Heart right ventricle (tissue), 16 donors: ENCODE data around the gene KLHL35. TPM values are rescaled to one million over a fixed set of nuclear protein-coding genes. Genes with fewer than 3 reads are reported as not detected.

Experiments used
- ATAC-seq, 8 donors: fragments of 200-7000 bp; cut with Tn5 transposase; one replicate each; pipeline ENCODE4 v1.9.1; 2020; ENCODE audit warnings: mild to moderate bottlenecking in 8 of 8, moderate library complexity in 8 of 8, moderate number of reproducible peaks in 1 of 8
- DNase-seq, 2 donors: peaks; one replicate each; pipeline ENCODE4 v3.0.0-alpha.2; 2020
- H3K27ac ChIP-seq, 10 donors: fragments of 200-600 bp; sonication (generic) in 2 of 10; one replicate each; pipeline versions ENCODE4 v1.5.0 to v1.8.0; 2020 to 2022; ENCODE audit warnings: mild to moderate bottlenecking in 3 of 10
- H3K27me3 ChIP-seq, 7 donors: fragments of 200-600 bp; one replicate each; pipeline ENCODE4 v1.8.0; 2021 to 2022; ENCODE audit warnings: mild to moderate bottlenecking in 2 of 7
- H3K36me3 ChIP-seq, 9 donors: fragments of 200-600 bp; sonication (generic) in 1 of 9; one replicate each; pipeline versions ENCODE4 v1.5.0 to v1.8.0; 2020 to 2022; ENCODE audit warnings: mild to moderate bottlenecking in 2 of 9
- H3K4me1 ChIP-seq, 9 donors: fragments of 200-600 bp; sonication (generic) in 1 of 9; one replicate each; pipeline versions ENCODE4 v1.5.0 to v1.8.0; 2020 to 2022; ENCODE audit warnings: mild to moderate bottlenecking in 4 of 9
- H3K4me3 ChIP-seq, 10 donors: fragments of 200-600 bp; sonication (generic) in 2 of 10; one replicate each; pipeline versions ENCODE4 v1.5.0 to v1.8.0; 2020 to 2022; ENCODE audit warnings: mild to moderate bottlenecking in 7 of 10, moderate library complexity in 2 of 10
- H3K9me3 ChIP-seq, 11 donors: fragments of 200-600 bp in 10 of 11; sonication (generic) in 2 of 11; one replicate each; pipeline versions ENCODE4 v1.5.0 to v1.8.0; 2013 to 2022; ENCODE audit warnings: mild to moderate bottlenecking in 2 of 11, control low read depth in 1 of 11, moderate library complexity in 1 of 11
- CTCF ChIP-seq, 9 donors: fragments of 200-600 bp; sonication (generic) in 2 of 9; IDR thresholded peaks; one replicate each; pipeline versions ENCODE4 v1.5.0 to v1.8.0; 2021 to 2022; ENCODE audit warnings: antibody characterized with exemption in 9 of 9, mild to moderate bottlenecking in 5 of 9, moderate library complexity in 1 of 9
- WGBS, 2 donors: extraction: QIAGEN DNeasy Blood & Tissue Kit; methylation state at CpG; one replicate each; pipeline ENCODE4 v1.1.7; 2013; ENCODE audit warnings: inconsistent platforms in 1 of 2; 5-methylcytosine and 5-hydroxymethylcytosine counted together
- intact Hi-C, 10 donors: fragments of 100-400 bp; cut with DNase I; formaldehyde crosslinking; loops; one replicate each; pipeline versions ENCODE4 v1.11.1 to v1.14.2; 2022
- polyA plus RNA-seq, 2 donors: library from polyadenylated mRNA; stranded (reverse); fragments of 200-250 nt; gene quantifications; one replicate each; pipeline ENCODE4 v1.2.3, GENCODE V29; 2013
- total RNA-seq, 10 donors: library from RNA; stranded (reverse); fragmentation: NEBNext Ultra II Directional in 3 of 10; extraction: Animal tissue kit (Norgen Biotek cat#: 25700) in 3 of 10; gene quantifications; one replicate each; pipeline versions ENCODE4 v1.2.1 to v1.2.4, GENCODE V29; 2021 to 2023
- donor health status: Arrhythmogenic right ventricular cardiomyopathy.
- donor health status: ischemic (EF 13 %, LVEDD 7.1; RV severe dilation, severe dysfunction).
- donor health status: healthy with polysubstance abuse.
- donor health status: DM: no; HTN: yes; CAD: no.
- donor health status: DM: no; HTN: no; CAD: no.
- donor health status: ischemic (EF 25% LVEDD 6.9; RV normal size, moderate dysfunction).
- donor health status: ischemic (EF 25% LVEDD 5.7; RV mildly dilated, moderate dysfunction).
- donor health status: healthy.
- donor health status: DM: yes; HTN: yes; CAD: no.
- donor health status: Ischemic cardiomyopathy.
- donor health status: ischemic (EF 35%, LVEDD 5.7; RV mildly dilated, moderate dysfunction).
- donor health status: nonischemic (EF 11% LVEDD 7.7; RV severe dilation, severe dysfunction).
- donor health status: DM: yes; HTN: yes; CAD: no.
- donor health status: PGD.
- donor health status: ischemic (EF 29% LVEDD 5.4; RV normal size, mild dysfunction).
- donor health status: nonischemic (EF 23%, LVEDD 6.1; RV moderate dilation, normal function).

KLHL35 gene
- total and polyA plus RNA-seq, 12 donors, result 0.20 to 0.81 (median 0.37) TPM; not detected in 2

- intact Hi-C loops, result no loop called here
- Histone ChIP-seq H3K4me1 (peaks cover 3 to 35% (median 12%) of the 10 kb centered on the region in 9 donors), H3K4me3 (peak overlapping the region in 9 of 10 donors; percentile 17 to 50 (median 38)), H3K9me3 (peaks cover 0 to 6% (median 0%) of the 10 kb centered on the region in 11 donors), H3K27me3 (peaks cover 0 to 54% (median 30%) of the 10 kb centered on the region in 7 donors), H3K27ac (peak overlapping the region in 2 of 10 donors; percentile 6 to 13), H3K36me3 (peaks cover 0 to 4% (median 0%) of the 10 kb centered on the region in 9 donors)
- peak; percentile 33 to 69 for DNase-seq
- ATAC-seq, result peak in 7 of 8 donors; percentile 10 to 84 (median 36)
- peak in 1 of 9 donors; percentile 12 for TF ChIP-seq CTCF (IDR thresholded peaks at IDR 0.05)
- WGBS, 2 donors, result 1 to 3% methylated on average over 89 to 134 of the region's 134 CpGs
Observed at GRCh38 chr11:75429902-75430713, 2.9 kb downstream of the KLHL35 start.

- Histone ChIP-seq H3K27me3 (peaks cover 0 to 54% (median 30%) of the 10 kb centered on the region in 7 donors), H3K4me1 (peaks cover 3 to 35% (median 12%) of the 10 kb centered on the region in 9 donors), H3K9me3 (peaks cover 0 to 6% (median 0%) of the 10 kb centered on the region in 11 donors), H3K27ac (peak overlapping the region in 1 of 10 donors; percentile 13), H3K4me3 (peak overlapping the region in 7 of 10 donors; percentile 3 to 50 (median 38)), H3K36me3 (peaks cover 0 to under 1% (median 0%) of the 10 kb centered on the region in 9 donors)
- 15 to 26% methylated on average over 25 of the region's 25 CpGs for WGBS, 2 donors
- DNase-seq, result no peak
- no peak for ATAC-seq
- intact Hi-C loops, result no loop called here
- TF ChIP-seq CTCF (IDR thresholded peaks at IDR 0.05), result no peak
Observed at GRCh38 chr11:75429641-75429901, 3.4 kb downstream of the KLHL35 start.

- Histone ChIP-seq H3K9me3 (peaks cover 0 to 6% (median 0%) of the 10 kb centered on the region in 11 donors), H3K27me3 (peaks cover 0 to 54% (median 30%) of the 10 kb centered on the region in 7 donors), H3K27ac (peak overlapping the region in 1 of 10 donors; percentile 54), H3K4me1 (peaks cover 3 to 36% (median 12%) of the 10 kb centered on the region in 9 donors), H3K36me3 (peaks cover 0 to 2% (median 0%) of the 10 kb centered on the region in 9 donors), H3K4me3 (peak overlapping the region in 2 of 10 donors; percentile 56 to 59)
- no peak for TF ChIP-seq CTCF (IDR thresholded peaks at IDR 0.05)
- DNase-seq (no peak), ATAC-seq (no peak)
- intact Hi-C loops, result no loop called here
- 71 to 76% methylated on average over 16 of the region's 16 CpGs for WGBS, 2 donors
Observed at GRCh38 chr11:75428989-75429640, 3.9 kb downstream of the KLHL35 start.

GRCh38 chr11:75428281-75428724 lies 4.7 kb downstream of the KLHL35 start:
- peaks cover 0 to 50% (median 30%) of the 10 kb centered on the region in 7 donors for H3K27me3 ChIP-seq
- H3K36me3 ChIP-seq, result peaks cover 0 to 9% (median 0%) of the 10 kb centered on the region in 9 donors
- H3K4me1 ChIP-seq, result peaks cover 3 to 38% (median 12%) of the 10 kb centered on the region in 9 donors
- peak overlapping the region in 9 of 10 donors; percentile 23 to 59 (median 56) for H3K4me3 ChIP-seq
- DNase-seq (peak; percentile 84 to 93), ATAC-seq (peak; percentile 78 to 96 (median 92))
- intact Hi-C loops, result no loop called here
- TF ChIP-seq CTCF (IDR thresholded peaks at IDR 0.05), result no peak
- H3K27ac ChIP-seq, result peak overlapping the region in 5 of 10 donors; percentile 28 to 61 (median 46)
- 10 to 24% methylated on average over 32 of the region's 32 CpGs for WGBS, 2 donors
- peaks cover 0 to 6% (median 0%) of the 10 kb centered on the region in 11 donors for H3K9me3 ChIP-seq
